Measurements from ENCODE around the gene FHDC1. TPM values are rescaled to one million over a fixed set of nuclear protein-coding genes. Genes with fewer than 3 reads are reported as not detected.

The FHDC1 gene
- total RNA-seq, 1 donor from 2014 or later: 1.5 TPM

DNA sequence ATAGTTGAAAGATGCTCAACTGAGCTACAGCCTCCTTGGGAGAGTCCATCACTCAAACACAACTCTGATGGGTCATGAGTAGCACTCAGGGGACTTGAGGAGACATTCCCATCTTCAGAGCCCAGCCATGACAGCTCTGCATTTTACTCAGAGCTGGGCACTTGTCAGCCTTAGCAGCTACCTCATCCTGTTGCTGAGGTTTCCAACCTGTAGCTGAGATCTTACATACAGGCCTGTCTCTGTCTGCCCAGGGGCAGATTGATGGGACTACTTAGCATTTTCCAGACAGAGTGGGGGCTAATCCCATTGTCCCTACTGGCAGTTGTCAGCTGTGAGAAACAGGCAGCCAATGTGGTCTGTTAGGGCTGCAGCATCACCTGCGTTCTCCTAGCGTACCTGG lies 3.5 kb downstream of the FHDC1 start:
- TF ChIP-seq EZH2 (IDR thresholded peaks at IDR 0.05; ENCODE audit: insufficient read depth, low read length): no peak
- TF ChIP-seq, protein P1, sequence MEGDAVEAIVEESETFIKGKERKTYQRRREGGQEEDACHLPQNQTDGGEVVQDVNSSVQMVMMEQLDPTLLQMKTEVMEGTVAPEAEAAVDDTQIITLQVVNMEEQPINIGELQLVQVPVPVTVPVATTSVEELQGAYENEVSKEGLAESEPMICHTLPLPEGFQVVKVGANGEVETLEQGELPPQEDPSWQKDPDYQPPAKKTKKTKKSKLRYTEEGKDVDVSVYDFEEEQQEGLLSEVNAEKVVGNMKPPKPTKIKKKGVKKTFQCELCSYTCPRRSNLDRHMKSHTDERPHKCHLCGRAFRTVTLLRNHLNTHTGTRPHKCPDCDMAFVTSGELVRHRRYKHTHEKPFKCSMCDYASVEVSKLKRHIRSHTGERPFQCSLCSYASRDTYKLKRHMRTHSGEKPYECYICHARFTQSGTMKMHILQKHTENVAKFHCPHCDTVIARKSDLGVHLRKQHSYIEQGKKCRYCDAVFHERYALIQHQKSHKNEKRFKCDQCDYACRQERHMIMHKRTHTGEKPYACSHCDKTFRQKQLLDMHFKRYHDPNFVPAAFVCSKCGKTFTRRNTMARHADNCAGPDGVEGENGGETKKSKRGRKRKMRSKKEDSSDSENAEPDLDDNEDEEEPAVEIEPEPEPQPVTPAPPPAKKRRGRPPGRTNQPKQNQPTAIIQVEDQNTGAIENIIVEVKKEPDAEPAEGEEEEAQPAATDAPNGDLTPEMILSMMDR (IDR thresholded peaks at IDR 0.05; ENCODE audit: insufficient read depth, low read depth, low read length): no peak
- H3K9me3 Mint-ChIP-seq (ENCODE audit: unreplicated experiment): peaks cover 2% of the 10 kb centered on the region
- Histone ChIP-seq H2AFZ (ENCODE audit: low read depth, low read length) (no peak overlapping the region), H3K79me2 (ENCODE audit: insufficient read depth, low read length) (peaks cover 4% of the 10 kb centered on the region), H3K27ac (ENCODE audit: low read depth, low read length) (no peak overlapping the region), H3K9ac (ENCODE audit: low read length) (no peak overlapping the region), H3K9me3 (ENCODE audit: insufficient read depth, low read depth, low read length) (no peaks in the 10 kb centered on the region), H4K20me1 (ENCODE audit: insufficient read depth, low read length) (no peaks in the 10 kb centered on the region), H3K36me3 (ENCODE audit: insufficient read depth, low read length) (no peaks in the 10 kb centered on the region), H3K4me1 (ENCODE audit: insufficient read depth, low read length) (peaks cover 16% of the 10 kb centered on the region), H3K4me2 (ENCODE audit: low read length) (no peak overlapping the region), H3K4me3 (ENCODE audit: insufficient read depth, low read depth, low read length) (no peak overlapping the region), H3K27me3 (ENCODE audit: insufficient read depth, low read length) (peaks cover 34% of the 10 kb centered on the region)
- peaks cover 25% of the 10 kb centered on the region for H3K27me3 Mint-ChIP-seq (ENCODE audit: low read depth, unreplicated experiment)
- no peak overlapping the region for H3K4me3 Mint-ChIP-seq (ENCODE audit: unreplicated experiment)
- no peak overlapping the region for H3K27ac Mint-ChIP-seq (ENCODE audit: unreplicated experiment)
- FAIRE-seq (no peak), DNase-seq (ENCODE audit: low read depth) (no peak)
- peaks cover 5% of the 10 kb centered on the region for H3K36me3 Mint-ChIP-seq (ENCODE audit: low read depth, unreplicated experiment)
- peaks cover 12% of the 10 kb centered on the region for H3K4me1 Mint-ChIP-seq (ENCODE audit: low read depth, unreplicated experiment)

DNA sequence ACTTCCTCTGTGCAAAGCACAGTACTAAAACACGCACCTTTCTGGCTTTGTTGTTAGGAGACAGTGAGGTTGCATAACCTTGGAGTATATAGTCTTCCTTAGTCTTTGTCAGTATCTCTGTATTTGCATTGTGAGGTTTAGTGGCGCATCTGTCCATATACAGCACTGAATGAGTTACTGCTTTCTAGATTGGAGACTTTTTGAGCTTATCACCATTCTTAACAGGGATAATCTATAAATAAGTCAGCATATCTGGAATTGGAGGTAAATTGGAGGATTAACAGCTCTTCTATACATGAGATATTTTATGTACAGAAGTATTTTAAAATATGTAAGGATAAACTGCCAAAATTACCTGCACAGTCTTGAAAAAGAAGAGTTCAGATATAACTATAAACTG lies 4.3 kb downstream of the FHDC1 start:
- H3K9me3 Mint-ChIP-seq (ENCODE audit: unreplicated experiment): peaks cover 2% of the 10 kb centered on the region
- no peak overlapping the region for H3K27ac Mint-ChIP-seq (ENCODE audit: unreplicated experiment)
- no peaks in the 10 kb centered on the region for H3K9me3 ChIP-seq (ENCODE audit: insufficient read depth, low read depth, low read length)
- H3K27me3 ChIP-seq (ENCODE audit: insufficient read depth, low read length): peaks cover 31% of the 10 kb centered on the region
- H4K20me1 ChIP-seq (ENCODE audit: insufficient read depth, low read length): no peaks in the 10 kb centered on the region
- no peak overlapping the region for H2AFZ ChIP-seq (ENCODE audit: low read depth, low read length)
- DNase-seq (ENCODE audit: low read depth) (no peak), FAIRE-seq (no peak)
- TF ChIP-seq EZH2 (IDR thresholded peaks at IDR 0.05; ENCODE audit: insufficient read depth, low read length): no peak
- TF ChIP-seq, protein P1 (IDR thresholded peaks at IDR 0.05; ENCODE audit: insufficient read depth, low read depth, low read length): no peak
- H3K4me3 ChIP-seq (ENCODE audit: insufficient read depth, low read depth, low read length): no peak overlapping the region
- no peak overlapping the region for H3K4me3 Mint-ChIP-seq (ENCODE audit: unreplicated experiment)
- H3K4me2 ChIP-seq (ENCODE audit: low read length): no peak overlapping the region
- no peak overlapping the region for H3K27ac ChIP-seq (ENCODE audit: low read depth, low read length)
- no peak overlapping the region for H3K9ac ChIP-seq (ENCODE audit: low read length)
- H3K36me3 Mint-ChIP-seq (ENCODE audit: low read depth, unreplicated experiment): peaks cover 5% of the 10 kb centered on the region
- peaks cover 10% of the 10 kb centered on the region for H3K4me1 Mint-ChIP-seq (ENCODE audit: low read depth, unreplicated experiment)
- no peaks in the 10 kb centered on the region for H3K36me3 ChIP-seq (ENCODE audit: insufficient read depth, low read length)
- H3K4me1 ChIP-seq (ENCODE audit: insufficient read depth, low read length): peaks cover 16% of the 10 kb centered on the region
- peaks cover 4% of the 10 kb centered on the region for H3K79me2 ChIP-seq (ENCODE audit: insufficient read depth, low read length)
- peaks cover 23% of the 10 kb centered on the region for H3K27me3 Mint-ChIP-seq (ENCODE audit: low read depth, unreplicated experiment)

DNA sequence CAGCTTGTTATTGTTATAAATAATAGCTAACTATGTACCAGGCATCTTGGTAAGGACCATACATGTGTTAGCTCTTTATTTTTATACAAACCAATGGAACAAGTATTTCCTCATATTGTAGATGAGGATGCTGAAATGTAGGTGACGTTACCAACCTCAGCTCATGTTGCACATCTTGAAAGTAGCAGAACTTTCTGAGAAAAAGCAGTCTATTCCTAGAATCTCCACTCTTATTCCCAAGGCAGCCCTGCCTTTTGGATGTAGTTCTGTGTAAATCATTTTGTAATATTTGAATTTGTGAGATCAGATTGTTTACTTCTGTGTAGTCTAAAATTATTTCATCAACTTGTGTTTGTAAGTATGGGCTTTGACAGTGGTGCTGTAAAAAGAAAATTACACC lies 5.3 kb downstream of the FHDC1 start:
- Mint-ChIP-seq H3K36me3 (ENCODE audit: low read depth, unreplicated experiment) (peaks cover 5% of the 10 kb centered on the region), H3K9me3 (ENCODE audit: unreplicated experiment) (peaks cover 2% of the 10 kb centered on the region), H3K27ac (ENCODE audit: unreplicated experiment) (no peak overlapping the region), H3K4me3 (ENCODE audit: unreplicated experiment) (no peak overlapping the region), H3K27me3 (ENCODE audit: low read depth, unreplicated experiment) (peaks cover 21% of the 10 kb centered on the region), H3K4me1 (ENCODE audit: low read depth, unreplicated experiment) (peaks cover 8% of the 10 kb centered on the region)
- H2AFZ ChIP-seq (ENCODE audit: low read depth, low read length): no peak overlapping the region
- DNase-seq (ENCODE audit: low read depth) (no peak), FAIRE-seq (peak; percentile 49)
- H3K9me3 ChIP-seq (ENCODE audit: insufficient read depth, low read depth, low read length): no peaks in the 10 kb centered on the region
- no peaks in the 10 kb centered on the region for H4K20me1 ChIP-seq (ENCODE audit: insufficient read depth, low read length)
- peaks cover 27% of the 10 kb centered on the region for H3K27me3 ChIP-seq (ENCODE audit: insufficient read depth, low read length)
- H3K4me3 ChIP-seq (ENCODE audit: insufficient read depth, low read depth, low read length): no peak overlapping the region
- no peak overlapping the region for H3K27ac ChIP-seq (ENCODE audit: low read depth, low read length)
- no peak overlapping the region for H3K4me2 ChIP-seq (ENCODE audit: low read length)
- H3K4me1 ChIP-seq (ENCODE audit: insufficient read depth, low read length): peaks cover 8% of the 10 kb centered on the region
- no peak for TF ChIP-seq EZH2 (IDR thresholded peaks at IDR 0.05; ENCODE audit: insufficient read depth, low read length)
- TF ChIP-seq, protein P1 (IDR thresholded peaks at IDR 0.05; ENCODE audit: insufficient read depth, low read depth, low read length): no peak
- peaks cover 4% of the 10 kb centered on the region for H3K79me2 ChIP-seq (ENCODE audit: insufficient read depth, low read length)
- H3K36me3 ChIP-seq (ENCODE audit: insufficient read depth, low read length): no peaks in the 10 kb centered on the region
- no peak overlapping the region for H3K9ac ChIP-seq (ENCODE audit: low read length)

All from astrocyte (in vitro differentiated cells and primary cell).